Stimulated activated CD4-positive, alpha-beta T cell treated with anti-CD3 and anti-CD28 coated beads, TNF-alpha, amount 100 ng/mL, for 24 hours (primary cell): ENCODE results near the gene ZBTB9.

ENCODE experiments used
- DNase-seq, 3 experiments: peaks; one replicate each; pipeline ENCODE4 v3.0.0-alpha.2; 2020; ENCODE audit warnings: low read depth in 3 of 3

ZBTB9 gene

DNA sequence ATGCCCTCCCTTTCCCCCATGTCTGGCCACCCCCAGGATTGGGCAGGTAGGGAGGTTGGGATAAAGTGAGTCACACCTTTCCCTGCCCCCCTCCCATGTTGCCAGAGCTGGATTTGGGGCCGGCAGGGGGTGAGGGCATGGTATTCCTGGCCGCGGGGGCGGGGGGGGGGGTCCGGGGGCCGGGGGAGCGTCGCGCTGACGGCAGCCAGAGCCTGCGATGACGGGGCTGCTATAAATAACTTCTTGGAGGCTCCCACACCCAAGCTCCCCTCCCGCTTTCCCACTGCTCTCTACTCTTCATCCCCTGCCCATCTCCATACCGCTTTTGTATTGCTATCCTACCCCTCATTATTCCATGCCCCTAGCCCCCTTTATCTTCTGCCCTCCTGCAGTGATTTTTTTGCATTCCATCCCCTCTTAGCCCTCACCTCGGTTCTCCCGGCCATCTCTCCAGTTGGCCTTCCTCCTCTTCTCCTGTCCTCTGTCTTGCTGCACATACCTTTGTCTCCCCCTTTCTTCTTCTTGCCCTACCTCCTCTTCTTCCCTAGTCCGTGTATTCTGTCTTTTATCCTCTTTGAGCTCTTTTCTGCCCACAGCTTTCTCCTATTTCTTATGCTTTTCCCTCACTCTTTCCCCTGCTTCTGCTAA is 20.7 kb upstream of the ZBTB9 start:
- DNase-seq = no peak

DNA sequence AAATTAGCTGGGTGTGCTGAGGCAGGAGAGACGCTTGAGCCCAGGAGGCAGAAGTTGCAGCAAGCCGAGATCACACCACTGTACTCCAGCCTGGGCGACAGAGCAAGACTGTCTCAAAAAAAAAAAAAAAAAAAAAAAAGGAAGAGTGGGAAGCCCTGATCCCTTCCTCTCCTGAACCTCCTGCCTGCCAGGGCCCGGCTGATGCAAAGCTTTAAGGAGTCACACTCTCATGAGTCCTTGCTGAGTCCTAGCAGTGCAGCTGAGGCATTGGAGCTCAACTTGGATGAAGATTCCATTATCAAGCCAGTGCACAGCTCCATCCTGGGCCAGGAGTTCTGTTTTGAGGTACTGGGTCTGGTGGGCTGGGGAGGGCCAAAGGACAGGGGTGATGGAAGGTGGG is 19.4 kb upstream of the ZBTB9 start:
- DNase-seq = no peak

DNA sequence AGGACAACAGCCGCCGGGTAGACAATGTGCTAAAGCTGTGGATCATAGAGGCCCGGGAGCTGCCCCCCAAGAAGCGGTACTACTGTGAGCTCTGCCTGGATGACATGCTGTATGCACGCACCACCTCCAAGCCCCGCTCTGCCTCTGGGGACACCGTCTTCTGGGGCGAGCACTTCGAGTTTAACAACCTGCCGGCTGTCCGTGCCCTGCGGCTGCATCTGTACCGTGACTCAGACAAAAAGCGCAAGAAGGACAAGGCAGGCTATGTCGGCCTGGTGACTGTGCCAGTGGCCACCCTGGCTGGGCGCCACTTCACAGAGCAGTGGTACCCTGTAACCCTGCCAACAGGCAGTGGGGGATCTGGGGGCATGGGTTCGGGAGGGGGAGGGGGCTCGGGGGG is 16.7 kb upstream of the ZBTB9 start:
- no peak for DNase-seq

DNA sequence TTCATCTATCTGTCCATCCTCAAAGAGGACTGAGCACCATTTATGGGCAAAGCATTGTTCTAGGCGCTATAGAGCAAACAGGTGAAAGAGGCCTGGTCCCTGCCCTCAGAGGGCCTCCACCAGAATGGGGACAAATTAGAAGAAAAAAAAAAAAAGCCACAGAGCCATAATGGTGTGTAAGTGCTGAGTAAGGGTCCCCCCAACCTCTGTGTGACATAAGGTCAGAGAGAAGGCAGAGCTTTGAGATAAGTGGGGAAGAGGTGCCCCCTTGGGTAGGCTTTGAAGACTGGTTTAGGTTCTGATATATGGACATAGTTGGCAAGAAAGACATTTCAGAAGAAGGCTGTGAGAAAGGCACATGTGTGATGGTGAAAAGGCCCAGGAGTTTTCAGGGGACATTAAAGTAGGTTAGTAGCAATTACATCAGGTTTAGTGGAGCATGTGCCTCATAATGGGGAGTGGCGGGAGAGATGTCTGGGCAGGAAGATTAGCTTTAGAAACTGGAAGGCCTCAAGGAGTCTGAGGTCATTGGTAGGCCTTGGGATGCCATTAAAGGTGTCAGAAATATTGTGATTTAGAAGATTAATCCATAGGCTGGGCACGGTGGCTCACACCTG is 15.3 kb upstream of the ZBTB9 start:
- DNase-seq = no peak

DNA sequence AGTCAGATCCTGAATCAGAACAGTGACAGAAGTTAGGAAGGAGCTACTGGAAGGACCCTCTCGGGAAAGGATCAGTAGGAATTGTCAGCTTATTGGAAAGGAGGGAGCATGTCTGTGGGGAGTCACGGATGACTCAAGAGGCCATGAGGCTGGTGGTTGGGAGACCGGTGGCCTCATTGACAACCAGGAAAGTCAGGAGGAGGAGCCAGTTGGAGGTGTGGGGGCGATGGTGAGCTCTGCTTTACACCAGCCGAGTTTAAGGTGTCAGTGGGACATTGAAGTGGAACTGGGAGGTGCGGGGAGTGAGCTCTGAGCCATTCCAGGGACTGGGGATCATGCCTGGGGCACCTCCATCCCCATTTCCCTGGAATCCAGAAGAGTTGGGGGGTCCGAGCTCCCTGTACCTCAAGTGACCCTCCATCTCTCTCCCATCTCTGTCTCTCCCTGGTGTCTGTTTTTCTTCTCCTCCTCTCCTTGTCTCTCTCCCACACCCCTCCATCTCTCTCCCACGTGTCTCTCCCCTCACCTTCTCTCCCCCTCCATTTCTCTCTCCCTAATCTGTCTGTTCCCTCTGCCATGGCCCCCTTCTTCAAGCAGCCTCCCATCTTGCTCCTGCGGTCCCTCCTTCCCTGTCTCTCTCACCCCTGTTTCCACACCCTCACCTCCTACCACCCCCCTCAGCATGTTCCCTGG is 14.3 kb upstream of the ZBTB9 start:
- DNase-seq = no peak

DNA sequence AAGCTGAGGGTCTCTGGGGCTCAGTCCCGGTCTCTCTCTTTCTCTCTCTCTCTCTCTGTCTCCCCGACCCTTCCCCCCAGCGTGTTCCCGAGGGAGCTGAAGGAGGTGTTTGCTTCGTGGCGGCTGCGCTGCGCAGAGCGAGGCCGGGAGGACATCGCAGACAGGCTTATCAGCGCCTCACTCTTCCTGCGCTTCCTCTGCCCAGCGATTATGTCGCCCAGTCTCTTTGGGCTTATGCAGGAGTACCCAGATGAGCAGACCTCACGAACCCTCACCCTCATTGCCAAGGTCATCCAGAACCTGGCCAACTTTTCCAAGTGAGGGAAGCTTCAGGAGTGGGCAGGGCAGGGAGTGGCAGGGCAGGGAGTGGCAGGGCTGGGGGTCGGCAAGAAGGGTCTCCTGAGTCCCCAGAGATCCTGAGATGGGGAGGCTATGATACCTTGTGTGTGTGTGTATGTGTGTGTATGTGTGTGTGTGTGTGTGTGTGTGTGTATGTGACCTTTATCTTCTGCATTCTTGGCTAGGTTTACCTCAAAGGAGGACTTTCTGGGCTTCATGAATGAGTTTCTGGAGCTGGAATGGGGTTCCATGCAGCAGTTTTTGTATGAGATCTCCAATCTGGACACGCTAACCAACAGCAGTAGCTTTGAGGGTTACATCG is 13.6 kb upstream of the ZBTB9 start:
- DNase-seq = no peak

DNA sequence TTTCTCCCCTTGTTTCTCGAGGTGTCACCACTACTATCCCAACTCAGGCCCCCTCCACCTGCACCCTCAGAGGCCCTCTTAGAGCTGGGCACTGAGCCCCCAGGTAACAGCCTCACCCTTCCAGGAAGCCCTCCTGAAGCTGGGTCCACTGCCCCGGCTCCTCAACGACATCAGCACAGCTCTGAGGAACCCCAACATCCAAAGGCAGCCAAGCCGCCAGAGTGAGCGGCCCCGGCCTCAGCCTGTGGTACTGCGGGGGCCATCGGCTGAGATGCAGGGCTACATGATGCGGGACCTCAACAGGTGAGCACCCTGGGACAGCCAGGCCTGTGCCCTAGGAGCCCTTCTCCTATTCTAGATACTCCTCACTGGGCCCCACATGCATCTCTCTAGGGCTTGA is 12.9 kb upstream of the ZBTB9 start:
- no peak for DNase-seq

DNA sequence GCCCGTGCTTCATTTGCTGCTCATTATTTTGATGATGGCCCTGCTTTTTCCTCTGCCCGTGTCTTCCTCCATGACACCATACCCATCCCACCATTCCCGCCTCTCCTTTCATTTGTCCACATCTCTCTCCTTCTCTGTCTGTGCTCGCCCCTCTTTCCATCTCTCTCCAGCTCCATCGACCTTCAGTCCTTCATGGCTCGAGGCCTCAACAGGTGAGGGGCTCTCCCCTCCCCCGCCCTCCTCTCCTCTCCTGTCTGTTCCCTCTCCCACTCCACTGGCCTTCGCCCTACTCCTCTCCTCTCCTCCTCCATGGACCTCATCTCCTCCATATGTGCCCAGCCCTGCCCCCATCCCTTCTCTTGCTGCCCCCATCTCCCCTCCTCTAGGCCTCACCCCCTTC is 12.1 kb upstream of the ZBTB9 start:
- no peak for DNase-seq

DNA sequence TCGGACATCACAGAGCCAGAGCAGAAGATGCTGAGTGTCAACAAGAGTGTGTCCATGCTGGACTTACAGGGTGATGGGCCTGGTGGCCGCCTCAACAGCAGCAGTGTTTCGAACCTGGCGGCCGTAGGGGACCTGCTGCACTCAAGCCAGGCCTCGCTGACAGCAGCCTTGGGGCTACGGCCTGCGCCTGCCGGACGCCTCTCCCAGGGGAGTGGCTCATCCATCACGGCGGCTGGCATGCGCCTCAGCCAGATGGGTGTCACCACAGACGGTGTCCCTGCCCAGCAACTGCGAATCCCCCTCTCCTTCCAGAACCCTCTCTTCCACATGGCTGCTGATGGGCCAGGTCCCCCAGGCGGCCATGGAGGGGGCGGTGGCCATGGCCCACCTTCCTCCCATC is 11.4 kb upstream of the ZBTB9 start:
- DNase-seq = no peak

DNA sequence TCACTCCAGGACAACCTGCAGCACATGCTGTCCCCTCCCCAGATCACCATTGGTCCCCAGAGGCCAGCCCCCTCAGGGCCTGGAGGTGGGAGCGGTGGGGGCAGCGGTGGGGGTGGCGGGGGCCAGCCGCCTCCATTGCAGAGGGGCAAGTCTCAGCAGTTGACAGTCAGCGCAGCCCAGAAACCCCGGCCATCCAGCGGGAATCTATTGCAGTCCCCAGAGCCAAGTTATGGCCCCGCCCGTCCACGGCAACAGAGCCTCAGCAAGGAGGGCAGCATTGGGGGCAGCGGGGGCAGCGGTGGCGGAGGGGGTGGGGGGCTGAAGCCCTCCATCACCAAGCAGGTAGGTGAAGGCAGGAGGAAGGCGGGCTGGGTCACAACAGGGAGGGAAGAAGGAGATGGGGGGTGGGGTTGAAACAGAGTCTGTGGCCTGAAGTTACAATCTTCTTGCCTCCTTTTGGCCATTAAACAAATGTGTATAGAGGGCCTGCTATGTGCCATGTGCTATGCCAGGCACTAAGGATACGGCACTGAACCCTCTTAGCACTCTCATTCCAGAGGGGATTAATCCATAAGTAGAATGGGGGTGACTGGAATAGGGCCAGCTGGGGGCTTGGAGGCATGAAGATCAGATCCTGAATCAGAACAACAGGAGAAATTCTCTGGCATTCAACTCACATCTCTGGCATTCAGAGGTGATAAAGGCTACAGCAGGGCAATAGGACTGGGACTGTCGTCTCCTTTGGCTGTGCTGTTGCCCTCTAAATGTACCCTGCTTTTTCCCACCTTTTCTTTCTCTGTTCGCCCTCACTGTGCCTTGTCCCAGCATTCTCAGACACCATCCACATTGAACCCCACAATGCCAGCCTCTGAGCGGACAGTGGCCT is 10.5 kb upstream of the ZBTB9 start:
- no peak for DNase-seq

DNA sequence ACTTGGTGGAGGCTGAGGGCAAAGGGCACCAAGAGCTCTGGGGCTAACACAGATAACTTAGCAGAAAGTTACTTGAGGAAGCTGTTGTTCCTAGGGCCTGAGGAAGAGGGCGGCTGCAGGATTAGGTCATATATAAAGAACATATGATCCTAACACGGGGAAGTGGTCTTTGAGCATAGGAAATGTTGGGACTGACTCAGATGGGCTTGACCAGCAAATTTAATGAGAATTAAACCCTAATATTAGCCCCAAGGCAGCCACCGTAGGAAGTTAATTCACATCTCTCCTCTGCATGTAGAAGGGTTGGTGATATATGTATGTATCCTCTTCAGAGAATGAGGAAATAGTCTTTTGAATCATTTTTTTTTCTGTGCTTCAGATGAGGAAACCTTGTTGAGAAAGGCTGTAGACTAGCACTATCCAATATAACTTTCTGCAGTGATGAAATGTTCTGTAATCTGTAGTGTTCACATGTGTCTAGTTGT is 9.2 kb upstream of the ZBTB9 start:
- DNase-seq = no peak

DNA sequence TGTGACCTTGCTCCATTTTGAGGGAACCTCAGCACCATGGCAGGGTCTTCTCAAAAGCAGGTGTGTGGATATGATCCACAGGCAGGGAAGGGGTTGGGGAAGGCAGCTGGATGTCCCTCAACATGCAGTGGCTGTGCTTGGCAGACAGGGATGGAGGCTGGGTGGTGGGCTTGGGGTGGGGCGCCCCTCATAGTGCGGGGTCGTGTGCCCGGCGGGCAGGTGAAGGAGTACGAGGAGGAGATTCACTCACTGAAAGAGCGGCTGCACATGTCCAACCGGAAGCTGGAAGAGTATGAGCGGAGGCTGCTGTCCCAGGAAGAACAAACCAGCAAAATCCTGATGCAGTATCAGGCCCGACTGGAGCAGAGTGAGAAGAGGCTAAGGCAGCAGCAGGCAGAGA is 8.0 kb upstream of the ZBTB9 start:
- DNase-seq = no peak

DNA sequence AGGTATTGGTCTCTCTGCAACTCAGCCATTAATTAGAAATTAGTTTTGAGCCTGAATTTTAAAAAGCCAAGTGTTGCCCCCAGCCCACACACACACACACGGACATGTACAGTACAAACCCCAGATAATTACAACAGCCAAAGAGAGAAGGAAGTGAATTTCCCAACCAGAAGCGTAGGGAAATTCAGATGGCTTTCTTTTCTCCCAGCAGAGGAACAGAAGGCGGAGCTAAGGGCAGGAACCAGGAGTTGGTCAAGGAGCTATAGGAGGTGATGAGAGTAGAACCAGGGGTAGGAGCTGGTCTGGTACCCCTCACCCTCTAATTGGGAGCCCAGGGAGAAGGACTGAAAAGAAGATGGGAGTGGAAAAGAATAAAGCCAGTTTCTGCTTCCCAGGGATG is 3.9 kb upstream of the ZBTB9 start:
- DNase-seq = no peak

DNA sequence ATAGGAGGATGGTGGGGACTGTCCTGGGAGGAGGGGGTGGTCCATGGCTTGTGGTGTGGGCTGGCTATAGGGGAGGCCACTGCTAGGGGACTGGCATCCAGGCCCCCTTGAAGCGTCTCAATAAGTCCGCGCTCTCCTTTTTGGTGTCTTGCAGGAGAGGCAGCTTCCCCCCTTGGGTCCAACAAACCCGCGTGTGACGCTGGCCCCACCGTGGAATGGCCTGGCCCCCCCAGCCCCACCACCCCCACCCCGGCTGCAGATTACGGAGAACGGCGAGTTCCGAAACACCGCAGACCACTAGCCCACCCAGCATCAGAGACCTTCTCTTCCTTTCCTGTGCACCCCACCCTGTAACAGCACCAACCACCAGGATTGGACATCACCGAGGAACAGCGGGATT is 2.8 kb upstream of the ZBTB9 start:
- DNase-seq = no peak

DNA sequence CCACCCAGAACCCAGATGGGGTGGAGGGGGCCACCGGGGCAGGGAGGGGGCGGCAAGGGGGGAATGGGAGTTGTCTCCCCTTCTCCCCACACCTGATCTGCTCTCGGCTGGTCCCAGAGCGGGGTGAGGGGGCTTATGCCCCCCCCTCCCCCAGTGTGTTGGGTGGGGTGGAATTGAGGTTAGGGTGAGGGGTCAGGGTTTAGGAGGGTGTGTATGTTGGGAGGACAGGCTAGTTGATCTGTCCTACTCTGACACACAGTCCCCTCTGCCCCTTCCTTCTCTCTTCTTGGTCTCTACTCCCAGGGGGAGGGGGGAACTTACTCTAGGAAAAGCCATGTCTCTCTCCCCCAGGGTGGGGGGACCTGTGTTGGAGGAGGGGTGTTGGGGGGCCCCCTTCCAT is 1.9 kb upstream of the ZBTB9 start:
- DNase-seq = no peak

DNA sequence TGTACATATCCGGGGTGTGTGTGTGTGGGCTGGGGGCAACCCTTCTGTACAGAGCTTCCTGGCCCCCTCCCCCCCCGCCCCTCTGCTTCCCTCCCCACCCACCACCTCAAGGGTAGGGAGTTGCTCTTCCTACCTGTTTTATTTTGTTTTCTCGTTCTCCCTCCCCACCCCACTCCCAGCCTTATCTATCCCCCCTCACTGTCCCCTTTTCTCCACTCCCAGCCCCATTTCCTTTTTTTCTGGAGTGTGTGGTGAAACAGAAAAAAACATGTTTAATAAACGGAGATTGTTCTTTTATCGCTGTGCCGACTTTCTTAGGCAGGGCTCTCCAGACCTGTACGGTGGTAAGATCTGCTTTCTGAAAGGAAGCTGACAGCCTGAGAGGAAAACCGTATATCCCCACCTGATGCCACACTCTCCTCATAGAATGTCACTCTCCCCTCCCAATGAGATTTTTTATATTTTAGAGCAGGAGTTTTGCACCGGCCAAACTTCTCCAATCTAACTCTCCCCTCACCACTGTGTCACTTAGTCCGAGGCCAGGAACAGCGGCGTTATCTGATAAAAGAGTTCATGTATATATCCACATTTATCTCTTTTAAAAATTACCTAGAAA is 875 bp upstream of the ZBTB9 start:
- DNase-seq = no peak

DNA sequence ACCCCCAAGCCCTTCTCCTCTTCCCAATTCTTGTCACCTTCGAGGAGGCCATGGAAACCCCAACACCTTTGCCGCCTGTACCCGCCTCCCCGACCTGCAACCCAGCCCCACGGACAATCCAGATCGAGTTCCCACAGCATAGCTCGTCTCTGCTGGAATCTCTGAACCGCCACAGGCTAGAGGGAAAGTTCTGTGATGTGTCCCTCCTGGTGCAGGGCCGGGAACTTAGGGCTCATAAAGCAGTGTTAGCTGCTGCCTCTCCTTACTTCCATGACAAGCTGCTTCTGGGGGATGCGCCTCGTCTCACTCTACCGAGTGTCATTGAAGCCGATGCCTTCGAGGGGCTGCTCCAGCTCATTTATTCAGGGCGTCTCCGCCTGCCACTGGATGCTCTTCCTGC is 675 bp downstream of the ZBTB9 start:
- DNase-seq = no peak

DNA sequence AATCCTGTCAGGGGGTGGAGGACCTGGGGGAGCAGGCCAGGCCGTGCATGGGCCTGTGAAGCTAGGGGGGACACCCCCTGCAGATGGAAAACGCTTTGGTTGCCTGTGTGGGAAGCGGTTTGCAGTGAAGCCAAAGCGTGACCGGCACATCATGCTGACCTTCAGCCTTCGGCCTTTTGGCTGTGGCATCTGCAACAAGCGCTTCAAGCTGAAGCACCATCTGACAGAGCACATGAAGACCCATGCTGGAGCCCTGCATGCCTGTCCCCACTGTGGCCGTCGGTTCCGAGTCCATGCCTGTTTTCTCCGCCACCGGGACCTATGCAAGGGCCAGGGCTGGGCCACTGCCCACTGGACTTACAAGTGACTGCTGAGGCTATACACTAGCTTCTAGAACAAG is 1.8 kb downstream of the ZBTB9 start:
- no peak for DNase-seq

DNA sequence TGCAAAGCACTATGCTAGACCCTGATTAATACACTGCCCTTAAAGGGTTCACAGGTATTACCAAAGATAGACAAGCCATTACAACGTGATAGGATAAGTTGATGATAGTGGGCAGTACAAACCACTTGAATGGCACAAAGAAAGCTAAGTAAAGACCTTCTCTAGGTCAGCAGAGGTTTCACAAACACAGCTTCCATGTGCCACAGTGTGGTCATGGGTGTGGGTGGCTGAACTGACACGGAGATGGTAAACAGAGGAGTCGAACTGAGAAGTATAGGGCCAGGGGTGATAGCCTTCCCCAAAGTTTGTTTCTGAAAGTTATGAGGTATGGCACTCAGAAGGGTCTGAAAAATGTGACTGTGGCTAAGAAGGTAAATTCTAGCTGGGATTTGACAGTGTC is 4.3 kb downstream of the ZBTB9 start:
- no peak for DNase-seq

DNA sequence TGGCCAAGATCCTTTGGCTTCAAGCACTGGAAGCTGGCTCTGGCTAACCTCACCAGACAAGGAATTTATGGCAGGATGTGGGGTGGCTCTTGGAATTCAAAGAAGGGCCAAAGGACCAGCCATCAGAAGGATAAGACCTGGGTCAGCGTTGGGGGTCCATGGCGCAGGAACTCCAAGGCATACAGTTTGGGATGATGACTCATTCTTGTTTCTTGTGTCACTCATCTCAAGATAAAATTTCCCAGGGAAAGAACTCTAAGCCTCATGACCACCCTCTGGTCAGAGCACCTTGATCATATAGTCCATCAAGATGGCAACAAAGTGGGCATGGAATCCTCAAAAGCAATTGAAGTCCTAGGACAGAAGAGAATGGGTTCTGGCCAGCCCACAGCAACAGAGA is 4.8 kb downstream of the ZBTB9 start:
- DNase-seq = no peak

DNA sequence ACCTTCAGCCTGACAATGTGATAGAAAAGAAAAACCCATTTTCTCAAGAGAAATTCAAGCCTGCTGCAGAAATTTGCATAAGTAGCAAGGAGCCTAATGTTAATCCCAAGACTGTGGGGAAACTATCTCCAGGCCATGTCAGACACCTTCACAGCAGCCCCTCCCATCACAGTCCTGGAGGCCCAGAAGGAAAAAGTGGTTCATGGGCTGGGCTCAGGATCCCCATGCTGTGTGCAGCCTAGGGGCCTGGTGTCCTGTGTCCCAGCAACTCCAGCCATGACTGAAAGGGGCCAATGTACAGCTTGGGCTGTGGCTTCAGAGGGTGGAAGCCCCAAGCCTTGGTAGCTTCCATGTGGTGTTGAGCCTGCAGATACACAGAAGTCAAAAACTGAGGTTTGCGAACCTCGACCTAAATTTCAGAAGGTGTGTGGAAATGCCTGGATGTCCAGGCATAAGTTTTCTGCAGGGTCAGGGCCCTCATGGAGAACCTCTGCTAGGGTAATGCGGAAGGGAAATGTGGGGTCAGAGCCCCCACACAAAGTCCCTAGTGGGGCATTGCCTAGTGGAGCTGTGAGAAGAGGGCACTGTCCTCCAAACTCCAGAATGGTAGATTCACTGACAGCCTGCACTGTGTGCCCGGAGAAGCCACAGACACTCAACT is 11.8 kb downstream of the ZBTB9 start:
- DNase-seq = no peak
